Sciatic nerve (tissue), 2 donors: ENCODE measurements around the gene HYAL2. TPM values are rescaled to one million over a fixed set of nuclear protein-coding genes. Genes with fewer than 3 reads are reported as not detected.
"Not testable (repeated sequence)": the region's sequence is repeated elsewhere in the genome, so short reads cannot be mapped to it uniquely, and the experiment has no call there.

Experiments used
- ATAC-seq: fragments of 200-7000 bp; cut with Tn5 transposase; one replicate; pipeline ENCODE4 v1.9.1; 2020; ENCODE audit warnings: mild to moderate bottlenecking, moderate library complexity
- DNase-seq: peaks from one replicate; pipeline ENCODE4 v3.0.0-alpha.2; 2020; ENCODE audit warnings: low spot score
- intact Hi-C: fragments of 100-400 bp; cut with DNase I; formaldehyde crosslinking; loops from one replicate; pipeline ENCODE4 v1.14.2; 2022
- total RNA-seq: library from RNA; stranded (reverse); fragmentation: NEBNext Ultra II Directional; extraction: Animal tissue kit (Norgen Biotek cat#: 25700); gene quantifications from one replicate; pipeline ENCODE4 v1.2.1, GENCODE V29; 2021
- donor health status: DM: no; HTN: no; CAD: no.
- donor health status: DM: no; HTN: no; CAD: no.

HYAL2 gene
- total RNA-seq, 1 donor from 2014 or later, result 48.8 TPM

DNA sequence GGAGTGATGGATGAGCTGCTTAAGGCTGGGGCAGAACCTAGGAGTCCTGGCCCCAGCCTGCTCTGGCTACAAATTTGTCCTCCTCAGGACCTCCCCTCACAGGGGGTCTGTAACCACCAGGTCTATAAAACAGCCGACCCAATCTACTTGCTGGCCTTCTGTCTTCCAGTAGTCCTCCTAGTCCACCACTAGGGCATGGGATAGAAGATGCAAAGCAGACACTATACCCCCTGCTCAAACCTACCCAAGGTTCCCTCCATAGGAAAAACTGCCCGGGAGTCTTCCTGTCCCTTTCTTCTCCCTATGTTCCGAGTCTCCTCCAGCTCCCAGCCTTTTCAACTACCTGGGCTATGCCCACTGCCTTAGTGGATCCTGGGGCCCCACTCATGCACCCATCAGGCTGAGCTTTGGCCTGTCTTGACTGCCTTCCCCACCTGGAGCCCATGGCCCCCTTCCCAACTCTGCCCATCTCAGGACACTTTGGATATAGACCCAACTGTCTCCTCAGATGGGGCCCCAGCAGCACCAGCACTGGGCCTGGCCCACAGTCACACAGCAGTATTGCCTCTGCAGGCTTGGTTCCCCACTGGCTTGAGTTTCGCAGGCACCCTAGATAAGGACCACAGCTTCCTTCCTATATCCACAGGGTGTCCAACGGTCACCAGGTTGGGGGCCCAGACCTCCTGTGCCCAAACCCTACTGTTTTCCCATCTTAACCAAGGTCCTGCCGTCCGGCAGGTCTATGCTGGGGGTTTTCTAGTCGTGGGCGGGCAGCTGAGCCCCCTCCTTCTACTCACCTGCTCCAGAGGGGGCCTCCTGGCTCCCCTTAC lies 24.4 kb downstream of the HYAL2 start:
- DNase-seq, result no peak
- ATAC-seq, result no peak
- intact Hi-C loops, result no loop called here

DNA sequence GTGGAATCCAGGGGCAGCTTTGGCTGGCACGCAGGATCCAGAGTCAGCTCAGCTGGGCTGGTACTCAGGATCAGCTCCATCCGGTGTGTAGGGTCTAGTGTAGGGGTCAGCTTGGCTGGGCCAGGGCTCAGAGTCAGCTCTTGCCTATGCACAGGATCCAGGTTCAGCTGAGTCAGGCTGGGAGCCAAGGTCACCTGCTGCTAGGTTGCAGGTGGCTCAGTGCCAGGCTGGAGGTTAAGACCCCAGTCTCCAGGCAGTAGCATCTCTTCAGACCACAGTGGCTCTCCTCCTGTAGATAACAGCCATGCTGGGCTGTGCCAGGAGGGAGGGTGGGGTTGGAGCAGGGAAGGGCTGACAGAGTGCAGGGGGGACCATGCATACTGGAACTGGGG lies 25.2 kb downstream of the HYAL2 start:
- ATAC-seq (no peak), DNase-seq (peak; percentile 73)
- intact Hi-C loops, result no loop called here

DNA sequence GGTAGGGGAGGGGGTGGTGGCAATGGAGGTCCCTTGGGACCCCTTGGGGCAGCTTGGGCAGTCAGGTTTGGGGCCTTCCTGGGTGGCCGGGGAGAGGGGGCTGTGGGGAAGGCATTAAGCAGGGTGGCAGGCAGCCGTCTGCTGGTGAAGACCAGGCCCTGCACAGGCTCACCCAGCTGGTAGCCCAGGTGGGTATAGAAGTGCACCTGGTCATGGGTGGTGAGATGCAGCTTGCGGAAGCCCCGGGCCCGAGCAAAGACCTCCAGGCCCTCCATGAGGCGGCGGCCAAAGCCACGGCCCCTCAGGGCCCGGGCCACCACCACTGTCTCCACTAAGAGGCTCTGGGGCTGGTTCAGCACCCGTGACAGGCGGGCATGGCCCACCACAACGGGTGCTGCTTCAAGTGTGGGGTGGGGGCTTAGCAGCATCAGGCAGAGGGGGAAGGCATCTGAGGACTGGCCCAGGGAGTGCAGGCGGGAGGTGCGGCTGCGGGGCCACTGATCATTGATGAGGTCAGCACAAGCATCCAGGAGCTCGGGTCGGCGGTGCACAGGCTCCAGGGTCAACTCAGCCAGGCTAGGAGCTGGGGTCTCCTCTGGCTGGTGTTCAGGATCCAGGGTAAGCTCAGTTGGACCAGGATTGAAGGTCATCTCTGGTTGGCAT lies 25.7 kb downstream of the HYAL2 start:
- intact Hi-C loops, result no loop called here
- no peak for ATAC-seq

GRCh38 chr3:50295553-50296431 lies 26.8 kb downstream of the HYAL2 start:
- DNase-seq (no peak), ATAC-seq (no peak)
- intact Hi-C loops, result no loop called here

More for the DNA sequence above, 25.7 kb downstream of the HYAL2 start:
- DNase-seq, result no peak

DNA sequence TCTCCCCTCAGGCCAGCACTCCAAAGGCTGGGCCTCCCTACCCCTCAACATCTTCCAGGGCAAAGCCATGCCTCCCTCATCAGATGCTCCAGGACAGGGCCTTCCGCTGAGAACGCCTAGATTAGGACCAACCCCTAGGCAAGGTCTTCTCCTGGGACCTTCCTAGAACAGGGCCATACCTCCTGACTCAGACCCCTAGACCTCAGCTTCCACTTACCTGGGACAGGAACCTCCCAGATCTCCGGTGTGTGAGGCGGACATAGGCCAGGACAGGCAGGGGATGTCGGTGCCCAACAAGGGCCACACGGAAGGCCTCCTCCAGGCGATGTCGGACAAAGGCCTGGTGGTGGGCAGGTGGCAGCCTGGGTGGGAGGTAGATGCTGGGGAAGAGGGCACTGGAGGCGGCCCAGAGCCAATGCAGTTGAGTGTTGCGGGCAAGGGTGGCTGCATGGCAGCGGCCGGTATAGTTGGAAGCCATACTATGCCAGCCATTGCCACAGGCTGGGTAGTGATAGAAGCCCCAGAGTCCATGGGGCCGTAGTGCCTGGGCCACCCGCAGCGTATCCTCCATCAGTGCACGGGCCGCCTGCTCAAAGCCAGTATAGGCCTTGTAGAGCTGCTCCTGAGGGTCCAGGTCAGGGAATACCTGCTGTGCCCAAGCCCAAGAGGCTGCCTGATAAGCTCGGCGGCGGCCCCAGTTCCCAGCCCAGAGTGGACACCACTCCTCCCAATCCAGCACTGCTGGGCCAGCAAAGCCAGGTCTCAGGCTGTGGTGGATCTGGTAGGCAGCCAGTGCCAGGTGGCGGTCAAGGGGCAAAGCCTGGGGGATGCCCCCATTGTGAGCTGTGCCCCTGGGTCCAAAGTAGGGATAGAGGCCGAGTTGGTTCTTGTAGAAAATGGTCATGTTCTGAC lies 27.8 kb downstream of the HYAL2 start:
- ATAC-seq (no peak), DNase-seq (no peak)
- intact Hi-C loops, result no loop called here

- intact Hi-C loops, result no loop called here
- DNase-seq, result no peak
- ATAC-seq, result no peak
Observed at GRCh38 chr3:50294089-50294488, 28.5 kb downstream of the HYAL2 start.

DNA sequence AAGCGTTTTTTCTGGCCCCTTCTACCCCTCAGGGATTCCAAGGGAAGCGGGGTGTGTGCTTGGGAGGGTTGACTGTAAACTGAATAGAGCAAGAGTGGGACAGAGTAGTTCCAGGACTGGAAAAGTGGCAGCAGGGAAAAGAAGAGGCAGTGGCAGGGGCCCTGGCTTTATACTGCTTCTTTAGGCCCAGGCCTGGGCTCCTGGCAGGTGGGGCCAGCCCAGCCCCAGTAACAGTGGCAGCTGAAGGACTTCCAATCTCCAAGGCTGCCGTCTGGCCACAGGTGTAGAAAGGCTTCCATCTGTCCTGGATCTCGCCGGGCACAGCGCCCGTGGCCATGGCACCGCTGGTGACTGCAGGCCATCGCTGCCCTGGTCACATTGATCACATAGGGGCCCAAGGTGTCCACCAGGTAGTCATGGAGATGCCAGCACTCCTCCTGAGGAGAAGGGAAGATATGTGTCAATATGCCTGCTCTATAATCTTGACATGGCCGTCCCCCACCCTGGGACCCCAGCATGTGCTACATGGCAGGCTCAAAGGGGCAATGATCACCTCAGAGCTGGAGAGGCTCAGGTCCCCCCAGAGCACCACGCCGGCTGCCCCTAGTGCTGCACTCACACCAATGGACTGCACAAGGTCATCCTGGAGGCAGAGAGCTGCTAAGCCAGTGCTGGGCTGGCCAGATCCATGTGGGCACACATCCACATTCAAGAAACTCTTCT lies 29.3 kb downstream of the HYAL2 start:
- ATAC-seq, result no peak

GRCh38 chr3:50292159-50293078 lies 30.1 kb downstream of the HYAL2 start, which contains the start of gene IFRD2:
TSS of gene IFRD2 (minus strand) at chr3:50292429. CDS start at chr3:50292274, 155 bp downstream.
- DNase-seq (peak; percentile 97), ATAC-seq (peak; percentile 97)
- intact Hi-C loops, result no loop called here

More for the DNA sequence above, 29.3 kb downstream of the HYAL2 start:
- intact Hi-C loops, result no loop called here
- DNase-seq, result no peak

DNA sequence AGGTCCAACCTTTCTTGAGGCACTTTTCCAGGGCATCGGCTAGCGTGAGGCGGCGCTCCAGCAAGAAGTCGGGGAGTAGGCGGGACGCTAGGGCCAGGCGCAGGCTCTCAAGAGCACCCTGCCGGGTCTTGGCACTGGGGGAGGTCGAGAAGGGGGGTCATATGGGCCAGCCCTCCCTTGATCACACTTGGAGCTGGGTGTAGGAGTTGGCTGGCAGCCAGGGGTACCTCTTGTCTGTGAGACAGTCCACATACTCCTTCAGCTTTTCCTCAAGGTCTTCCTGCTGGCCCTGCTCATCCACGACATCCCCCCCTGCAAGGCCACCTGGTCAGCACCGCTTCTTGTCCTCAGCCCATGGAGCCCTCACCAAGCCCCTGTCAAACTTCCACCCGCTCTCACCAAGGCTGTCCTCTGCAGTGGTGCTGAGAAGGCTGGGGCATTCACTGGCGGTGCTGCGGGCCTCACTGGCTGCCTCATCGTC lies 32.3 kb downstream of the HYAL2 start:
- ATAC-seq (no peak), DNase-seq (no peak)
- intact Hi-C loops, result no loop called here

- ATAC-seq (no peak), DNase-seq (no peak)
- intact Hi-C loops, result no loop called here
Observed at GRCh38 chr3:50289130-50289529, 33.4 kb downstream of the HYAL2 start.

- no peak for ATAC-seq
- no peak for DNase-seq
- intact Hi-C loops, result no loop called here
Observed at GRCh38 chr3:50288387-50289007, 34.0 kb downstream of the HYAL2 start.

DNA sequence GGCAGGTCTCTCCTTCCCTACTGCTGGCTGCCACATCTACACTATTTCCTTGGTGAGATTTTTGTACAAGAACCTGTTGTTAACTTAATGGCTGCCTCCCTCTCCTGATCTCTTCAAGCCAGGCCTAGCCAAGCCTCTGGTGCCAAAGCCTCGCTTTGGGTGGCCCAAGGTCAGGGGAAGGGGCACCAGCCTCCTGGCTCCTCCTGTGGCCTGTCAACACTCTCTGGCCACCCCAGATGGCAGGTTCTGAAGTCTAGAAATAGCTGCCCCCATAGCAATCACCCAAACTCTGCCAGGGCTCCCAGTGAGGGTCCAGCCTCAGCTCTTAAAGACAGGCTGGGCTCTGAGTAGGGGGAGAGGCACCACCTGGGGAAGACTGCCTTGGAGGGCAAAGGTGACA lies 35.3 kb downstream of the HYAL2 start:
- ATAC-seq, result no peak
- intact Hi-C loops, result no loop called here
- DNase-seq, result no peak

DNA sequence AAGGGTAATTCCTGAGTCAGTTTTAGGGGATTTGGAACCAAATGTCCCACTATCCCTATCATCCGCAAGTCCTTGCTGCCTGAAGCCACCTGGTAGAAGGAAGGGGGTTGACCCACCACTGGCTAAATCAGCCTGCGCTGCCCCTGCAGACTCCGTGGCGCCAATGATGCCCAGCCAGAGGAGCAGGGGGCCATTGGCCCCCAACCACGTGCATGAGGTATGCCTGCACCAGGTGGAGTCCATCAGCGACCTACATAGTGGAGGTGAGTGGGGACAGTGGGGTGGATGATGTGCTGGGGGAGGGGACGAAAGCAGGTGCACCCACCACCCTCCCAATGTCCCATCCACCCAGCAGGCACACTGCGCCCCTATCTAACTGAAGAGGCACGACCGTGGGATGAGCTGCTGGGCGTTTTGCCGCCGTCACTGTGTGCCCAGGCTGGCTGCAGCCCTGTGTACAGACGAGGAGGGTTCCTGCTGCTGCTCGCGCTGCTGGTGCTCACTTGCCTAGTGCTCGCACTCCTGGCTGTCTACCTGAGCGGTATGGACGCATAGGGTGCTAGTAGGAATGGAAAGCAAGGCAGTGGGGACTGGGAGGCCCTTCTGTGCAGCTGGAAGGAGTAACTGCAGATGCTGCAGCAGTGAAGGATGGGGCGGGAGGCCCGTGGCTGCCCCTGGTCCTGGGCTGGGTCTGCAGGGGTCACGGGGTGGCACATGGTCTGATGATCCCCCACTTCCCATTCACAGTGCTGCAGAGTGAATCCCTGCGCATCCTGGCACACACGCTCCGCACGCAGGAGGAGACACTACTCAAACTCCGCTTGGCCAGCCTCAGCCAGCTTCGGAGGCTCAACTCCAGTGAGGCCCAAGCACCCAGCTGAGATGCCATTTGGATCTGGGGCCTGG lies 36.0 kb downstream of the HYAL2 start:
- DNase-seq, result no peak
- intact Hi-C loops, result no loop called here
- ATAC-seq, result no peak

- ATAC-seq, intact Hi-C loops, DNase-seq: not testable (repeated sequence)
Observed at GRCh38 chr3:50284121-50284520, 38.4 kb downstream of the HYAL2 start.

- DNase-seq (no peak), ATAC-seq (no peak)
- intact Hi-C loops, result no loop called here
Observed at GRCh38 chr3:50279255-50280016, 43.1 kb downstream of the HYAL2 start.
